Naive thymus-derived CD4-positive, alpha-beta T cell (primary cell): ENCODE measurements around the gene ARHGEF40. TPM values are rescaled to one million over a fixed set of nuclear protein-coding genes. Genes with fewer than 3 reads are reported as not detected.

ENCODE experiments used
- ATAC-seq: fragments of 150-1000 bp; cut with Tn5 transposase; 2 replicates; pipeline ENCODE4 v1.10.0; 2021; ENCODE audit warnings: mild to moderate bottlenecking, moderate library complexity
- CTCF ChIA-PET: fragments of 350-600 bp; sonication (Branson Sonifier 250); formaldehyde crosslinking; loops from one replicate; lab custom pipeline; 2021; ENCODE audit warnings: antibody characterized with exemption; lab: Charles Lee
- POLR2A ChIA-PET: fragments of 350-600 bp; sonication (Branson Sonifier 250); formaldehyde crosslinking; loops from one replicate; lab custom pipeline; 2021; ENCODE audit warnings: antibody characterized with exemption, inconsistent platforms; lab: Charles Lee
- DNase-seq, 9 donors: peaks; one replicate each; pipeline versions ENCODE4 v3.0.0 to v3.0.0-alpha.2; 2020 to 2022; ENCODE audit warnings: mixed read lengths in 1 of 9
- H3K27ac ChIP-seq: one replicate; pipeline ENCODE4 v1.7.0; 2013; ENCODE audit warnings: mild to moderate bottlenecking, low read depth, low read length, moderate library complexity
- H3K27me3 ChIP-seq, 2 donors: one replicate each; pipeline ENCODE4 v1.7.0; 2013; ENCODE audit warnings: low read length in 2 of 2, mild to moderate bottlenecking in 2 of 2, moderate library complexity in 2 of 2; ENCODE audit not compliant: control insufficient read depth in 2 of 2, insufficient read depth in 2 of 2
- H3K36me3 ChIP-seq, 3 experiments: 1 replicate in 2 of 3; 2 replicates in 1 of 3; pipeline ENCODE4 v1.7.0; 2013; ENCODE audit warnings: low read length in 3 of 3, mild to moderate bottlenecking in 3 of 3, moderate library complexity in 1 of 3; ENCODE audit not compliant: insufficient read depth in 3 of 3, control insufficient read depth in 2 of 3
- H3K4me1 ChIP-seq, 2 donors: one replicate each; pipeline ENCODE4 v1.7.0; 2013; ENCODE audit warnings: low read length in 2 of 2, mild to moderate bottlenecking in 2 of 2, moderate library complexity in 1 of 2; ENCODE audit not compliant: control insufficient read depth in 2 of 2, insufficient read depth in 2 of 2
- H3K4me3 ChIP-seq: 2 replicates; pipeline ENCODE4 v1.7.0; 2013; ENCODE audit warnings: mild to moderate bottlenecking, low read length
- H3K9me3 ChIP-seq, 3 experiments: 1 replicate in 2 of 3; 2 replicates in 1 of 3; pipeline ENCODE4 v1.7.0; 2013; ENCODE audit warnings: low read length in 3 of 3; ENCODE audit not compliant: control insufficient read depth in 2 of 3
- H3K27ac Mint-ChIP-seq, 9 donors: one replicate each; pipeline ENCODE4 v1.8.0; 2020 to 2022; ENCODE audit warnings: mixed read lengths in 9 of 9, mild to moderate bottlenecking in 8 of 9, moderate library complexity in 5 of 9, inconsistent platforms in 2 of 9
- H3K27me3 Mint-ChIP-seq, 5 donors: one replicate each; pipeline ENCODE4 v1.8.0; 2021 to 2022; ENCODE audit warnings: mixed read lengths in 5 of 5, mild to moderate bottlenecking in 1 of 5
- H3K36me3 Mint-ChIP-seq, 5 donors: one replicate each; pipeline ENCODE4 v1.8.0; 2020 to 2022; ENCODE audit warnings: mixed read lengths in 5 of 5, mild to moderate bottlenecking in 3 of 5, inconsistent platforms in 1 of 5
- H3K4me1 Mint-ChIP-seq, 7 donors: one replicate each; pipeline ENCODE4 v1.8.0; 2020 to 2022; ENCODE audit warnings: mixed read lengths in 7 of 7, mild to moderate bottlenecking in 3 of 7, inconsistent platforms in 1 of 7
- H3K4me3 Mint-ChIP-seq, 10 donors: one replicate each; pipeline ENCODE4 v1.8.0; 2020 to 2022; ENCODE audit warnings: mild to moderate bottlenecking in 10 of 10, mixed read lengths in 10 of 10, moderate library complexity in 6 of 10, inconsistent platforms in 2 of 10
- H3K9me3 Mint-ChIP-seq, 11 donors: one replicate each; pipeline ENCODE4 v1.8.0; 2020 to 2022; ENCODE audit warnings: mixed read lengths in 11 of 11, mild to moderate bottlenecking in 4 of 11, inconsistent platforms in 1 of 11, moderate library complexity in 1 of 11
- intact Hi-C, 2 donors: fragments of 100-400 bp; cut with micrococcal nuclease; formaldehyde crosslinking; loops; one replicate each; pipeline ENCODE4 v1.15.1; 2023
- polyA plus RNA-seq, 2 donors: library from polyadenylated mRNA; unstranded; fragments of 300-500 nt; fragmentation: Illumina TruSeq; gene quantifications; one replicate each; pipeline ENCODE4 v1.2.3, GENCODE V29; 2021
- total RNA-seq, 6 experiments: library from RNA in 5 of 6; stranded (reverse) in 5 of 6; gene quantifications; 1 replicate in 5 of 6; 2 replicates in 1 of 6; pipeline ENCODE4 v1.2.3 and lab custom pipeline; 2021 to 2026

Gene ARHGEF40
- total and polyA plus RNA-seq, 7 experiments from 2014 or later = 0.11 to 40.5 (median 0.81) TPM; not detected in 2

DNA sequence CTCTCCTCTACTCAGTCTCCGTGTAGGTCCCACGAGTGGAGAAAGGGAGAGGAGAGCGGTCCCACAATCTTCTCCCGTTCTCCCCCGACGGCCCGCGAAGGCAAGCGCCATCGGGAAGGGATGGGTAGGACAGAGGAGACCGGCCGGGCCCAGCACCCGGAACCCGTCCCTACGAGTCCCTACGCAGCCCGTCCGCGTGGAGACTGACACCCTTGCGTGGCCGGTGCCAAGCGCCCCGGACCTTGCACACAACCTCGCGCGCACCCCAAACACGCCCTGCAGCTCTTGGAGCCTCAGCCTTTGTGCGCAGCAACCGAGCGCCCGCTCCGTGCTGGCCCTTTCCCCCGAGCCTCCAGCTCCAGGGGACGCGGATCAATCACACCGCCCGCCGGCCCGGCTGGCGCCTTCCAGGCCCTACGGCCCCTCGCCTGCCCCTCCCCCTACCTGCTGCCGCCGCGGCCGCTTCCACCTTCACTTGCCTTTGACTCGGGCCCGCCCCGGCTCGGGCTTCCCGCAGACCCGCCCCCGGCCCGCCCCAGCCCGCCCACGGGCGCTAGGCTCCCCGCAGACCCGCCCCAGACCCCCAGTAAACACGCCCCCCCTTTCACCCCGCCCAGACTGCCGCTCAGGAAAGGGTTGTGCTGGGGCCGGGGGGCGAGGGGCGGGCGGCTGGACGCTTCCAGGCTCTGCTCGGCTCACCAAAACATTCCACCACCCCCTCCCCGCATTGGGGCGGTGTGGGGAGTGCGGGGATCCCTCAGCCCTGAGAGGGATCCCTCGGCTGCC lies 45.3 kb upstream of the ARHGEF40 start, which contains the start of gene NDRG2:
Gene NDRG2, minus strand, starts transcription at position 477 of the 786 bp plus-strand sequence. CDS start 1,746 bp downstream, outside the sequence.
- DNase-seq (peak; percentile 50 to 78 (median 67)), ATAC-seq (peak; percentile 93)
- Histone ChIP-seq H3K27me3 (no peaks in the 10 kb centered on the region), H3K4me1 (peaks cover 7 to 13% of the 10 kb centered on the region in 2 donors), H3K4me3 (peak within 1 kb of the TSS; percentile 70), H3K9me3 (no peaks in the 10 kb centered on the region), H3K36me3 (peaks cover 0 to 17% (median 0%) of the 10 kb centered on the region in 3 experiments), H3K27ac (peak within 1 kb of the TSS; percentile 70)
- Mint-ChIP-seq H3K27ac (peak within 1 kb of the TSS in 8 of 9 donors; percentile 66 to 92 (median 80)), H3K27me3 (peaks cover 0 to 47% (median 0%) of the 10 kb centered on the region in 5 donors), H3K4me3 (peak within 1 kb of the TSS; percentile 84 to 97 (median 92)), H3K4me1 (peaks cover 7 to 28% (median 23%) of the 10 kb centered on the region in 7 donors), H3K9me3 (no peaks in the 10 kb centered on the region), H3K36me3 (peaks cover 0 to 13% (median 0%) of the 10 kb centered on the region in 5 donors)
- intact Hi-C loops = loop anchor here (1.0 to 5.0 kb wide), 8 partner anchors 10 to 80 kb away; partner anchors contain the start of genes ARHGEF40 (in 1 of the 2) and METTL17 (in 1 of the 2)
- CTCF ChIA-PET = no interaction called here
- POLR2A ChIA-PET = interaction anchor here (0.6 to 1.1 kb wide), 3 partner anchors 9 to 342 kb away, joined by 3 to 4 read pairs (median 3); no protein-coding TSS in a partner anchor

DNA sequence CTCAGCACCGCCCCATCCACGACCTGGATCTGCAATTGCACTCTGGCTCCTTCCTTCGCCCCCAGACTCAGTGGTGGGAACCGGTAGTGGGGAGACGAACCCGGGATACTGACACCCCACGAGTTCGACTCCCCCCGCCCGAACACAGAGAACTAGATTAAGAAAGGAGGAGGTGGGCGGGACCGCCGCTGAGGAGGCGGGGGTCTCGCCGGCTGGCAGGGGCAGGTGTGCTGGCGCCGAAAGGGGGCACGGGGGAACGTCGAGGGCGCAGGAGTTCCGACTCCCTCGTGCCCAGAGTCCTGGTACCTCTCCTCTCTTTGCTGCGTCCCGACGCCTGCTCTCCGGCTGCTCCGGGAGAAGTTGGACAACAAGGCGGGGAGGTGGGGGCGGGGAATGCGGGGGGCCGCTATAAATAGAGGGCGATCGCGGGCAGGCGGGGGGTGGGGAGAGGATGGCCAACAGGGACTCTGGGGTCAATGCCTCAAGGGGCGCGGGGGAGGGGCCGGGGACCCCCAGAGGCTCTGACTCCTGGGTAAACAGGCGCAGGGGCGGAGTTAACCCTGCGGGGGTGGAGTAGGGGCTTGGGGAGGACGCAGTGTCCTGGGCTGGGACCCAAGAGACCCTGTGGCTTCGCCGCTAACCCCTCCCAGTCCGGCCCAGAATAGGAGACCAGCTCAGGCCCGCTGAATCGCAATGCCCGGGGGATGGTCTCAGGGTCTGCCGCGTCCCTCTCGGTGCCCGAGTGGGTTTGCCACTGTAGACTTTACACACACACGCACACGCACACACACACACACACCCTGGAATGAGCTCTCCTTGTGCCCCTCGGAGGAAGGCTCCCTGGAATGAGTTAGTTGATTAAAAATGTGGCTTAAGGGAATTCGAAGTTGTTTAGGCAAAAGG lies 44.5 kb upstream of the ARHGEF40 start:
- POLR2A ChIA-PET = no interaction called here
- no peak for ATAC-seq
- DNase-seq = peak in 1 of 9 donors; percentile 13
- H3K9me3 Mint-ChIP-seq = no peaks in the 10 kb centered on the region
- H3K4me3 Mint-ChIP-seq = peak overlapping the region; percentile 84 to 97 (median 92)
- H3K27me3 Mint-ChIP-seq = peaks cover 0 to 47% (median 0%) of the 10 kb centered on the region in 5 donors
- Histone ChIP-seq H3K9me3 (no peaks in the 10 kb centered on the region), H3K4me1 (peaks cover 7 to 13% of the 10 kb centered on the region in 2 donors), H3K4me3 (peak overlapping the region; percentile 68), H3K27me3 (no peaks in the 10 kb centered on the region), H3K27ac (peak overlapping the region; percentile 40), H3K36me3 (peaks cover 0 to 11% (median 0%) of the 10 kb centered on the region in 3 experiments)
- H3K27ac Mint-ChIP-seq = peak overlapping the region in 8 of 9 donors; percentile 28 to 92 (median 76)
- H3K4me1 Mint-ChIP-seq = peaks cover 7 to 28% (median 23%) of the 10 kb centered on the region in 7 donors
- CTCF ChIA-PET = interaction anchor here (0.7 to 1.5 kb wide), 4 partner anchors 10 to 27 kb away, joined by 3 to 6 read pairs (median 4); partner anchors contain the start of gene SLC39A2
- peaks cover 0 to 9% (median 0%) of the 10 kb centered on the region in 5 donors for H3K36me3 Mint-ChIP-seq
- intact Hi-C loops = loop anchor here (1.0 to 5.0 kb wide), 8 partner anchors 11 to 79 kb away; partner anchors contain the start of genes ARHGEF40 (in 1 of the 2) and METTL17 (in 1 of the 2)

GRCh38 chr14:21026274-21026987 lies 43.7 kb upstream of the ARHGEF40 start:
- no peaks in the 10 kb centered on the region for H3K27me3 ChIP-seq
- no peak overlapping the region for H3K4me3 ChIP-seq
- Mint-ChIP-seq H3K36me3 (peaks cover 0 to 3% (median 0%) of the 10 kb centered on the region in 5 donors), H3K4me3 (peak overlapping the region; percentile 24 to 97 (median 89)), H3K27ac (peak overlapping the region in 7 of 9 donors; percentile 21 to 69 (median 51)), H3K27me3 (peaks cover 0 to 46% (median 0%) of the 10 kb centered on the region in 5 donors), H3K9me3 (no peaks in the 10 kb centered on the region), H3K4me1 (peaks cover 7 to 28% (median 23%) of the 10 kb centered on the region in 7 donors)
- ATAC-seq = no peak
- CTCF ChIA-PET = interaction anchor here (0.7 to 1.5 kb wide), 4 partner anchors 9 to 27 kb away, joined by 3 to 6 read pairs (median 4); partner anchors contain the start of gene SLC39A2
- peaks cover 0 to 3% (median 0%) of the 10 kb centered on the region in 3 experiments for H3K36me3 ChIP-seq
- DNase-seq = no peak
- no peak overlapping the region for H3K27ac ChIP-seq
- POLR2A ChIA-PET = no interaction called here
- intact Hi-C loops = loop anchor here in 1 of 2 donors (5.0 kb wide), 1 partner anchor 46 kb away; the partner anchor contains the start of gene ARHGEF40
- no peaks in the 10 kb centered on the region for H3K9me3 ChIP-seq
- H3K4me1 ChIP-seq = peaks cover 7 to 13% of the 10 kb centered on the region in 2 donors

DNA sequence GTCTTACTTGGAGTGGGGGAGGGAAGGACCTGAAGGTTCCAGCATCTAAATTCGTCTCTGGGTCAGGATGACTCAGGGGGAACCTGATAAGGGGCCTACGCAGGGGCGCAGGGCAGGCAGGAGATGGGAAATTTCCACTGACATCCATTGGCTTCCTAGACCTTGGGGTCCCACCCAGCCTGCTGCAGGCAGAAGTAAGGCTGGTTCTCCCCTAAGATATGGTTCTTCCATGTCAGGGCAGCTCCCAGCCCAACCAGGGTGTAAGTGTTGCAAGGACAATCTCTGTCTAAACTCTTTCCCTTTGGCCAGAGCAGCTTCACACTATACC lies 43.2 kb upstream of the ARHGEF40 start:
- ChIA-PET CTCF (interaction anchor here (1.5 kb wide), 1 partner anchor 11 kb away, joined by 3 read pairs; no protein-coding TSS in a partner anchor), POLR2A (no interaction called here)
- Mint-ChIP-seq H3K36me3 (no peaks in the 10 kb centered on the region), H3K27me3 (peaks cover 0 to 50% (median 0%) of the 10 kb centered on the region in 5 donors), H3K27ac (peak overlapping the region in 6 of 9 donors; percentile 5 to 69 (median 36)), H3K4me1 (peaks cover 7 to 28% (median 23%) of the 10 kb centered on the region in 7 donors), H3K4me3 (peak overlapping the region in 9 of 10 donors; percentile 8 to 79 (median 30)), H3K9me3 (no peaks in the 10 kb centered on the region)
- H3K27ac ChIP-seq = no peak overlapping the region
- H3K4me3 ChIP-seq = no peak overlapping the region
- no peaks in the 10 kb centered on the region for H3K9me3 ChIP-seq
- DNase-seq = no peak
- ATAC-seq = no peak
- peaks cover 7 to 13% of the 10 kb centered on the region in 2 donors for H3K4me1 ChIP-seq
- H3K27me3 ChIP-seq = no peaks in the 10 kb centered on the region
- H3K36me3 ChIP-seq = no peaks in the 10 kb centered on the region
- intact Hi-C loops = loop anchor here in 1 of 2 donors (5.0 kb wide), 1 partner anchor 45 kb away; the partner anchor contains the start of gene ARHGEF40

DNA sequence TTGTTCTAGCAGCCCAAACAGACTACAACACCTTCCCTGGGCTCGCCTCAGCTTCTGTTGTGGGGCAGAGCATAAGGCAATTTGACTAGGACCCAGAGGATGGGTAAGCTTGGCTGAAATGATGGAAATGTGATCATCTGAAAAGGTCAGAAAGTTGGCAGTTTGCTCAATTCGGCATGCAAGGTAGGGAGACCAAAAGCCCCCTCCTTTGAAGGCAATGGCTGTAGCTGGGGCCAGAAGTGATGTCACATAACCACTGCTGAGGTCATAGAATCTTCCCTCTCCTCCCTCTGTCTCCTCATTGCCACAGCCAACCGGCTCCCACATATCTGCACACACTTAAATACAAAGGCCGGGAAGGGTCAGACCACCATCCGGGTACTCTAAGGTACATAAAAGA lies 40.2 kb upstream of the ARHGEF40 start, which contains the start of gene TPPP2:
Gene TPPP2, plus strand, starts transcription at position 301 of the 400 bp plus-strand sequence. CDS start 365 bp downstream, outside the sequence.
- peak within 1 kb of the TSS in 1 of 9 donors; percentile 16 for H3K27ac Mint-ChIP-seq
- intact Hi-C loops = loop anchor here in 1 of 2 donors (5.0 kb wide), 1 partner anchor 42 kb away; the partner anchor contains the start of gene ARHGEF40
- no peaks in the 10 kb centered on the region for H3K9me3 Mint-ChIP-seq
- no peaks in the 10 kb centered on the region for H3K36me3 ChIP-seq
- ATAC-seq (no peak), DNase-seq (no peak)
- no peak within 1 kb of the TSS for H3K27ac ChIP-seq
- H3K36me3 Mint-ChIP-seq = no peaks in the 10 kb centered on the region
- peaks cover 0 to 33% (median 0%) of the 10 kb centered on the region in 5 donors for H3K27me3 Mint-ChIP-seq
- no peak within 1 kb of the TSS for H3K4me3 Mint-ChIP-seq
- no peaks in the 10 kb centered on the region for H3K9me3 ChIP-seq
- no peaks in the 10 kb centered on the region for H3K27me3 ChIP-seq
- no peak within 1 kb of the TSS for H3K4me3 ChIP-seq
- CTCF ChIA-PET = interaction anchor here (10.2 kb wide), 1 partner anchor 13 kb away, joined by 99 read pairs; no protein-coding TSS in a partner anchor
- POLR2A ChIA-PET = no interaction called here
- H3K4me1 ChIP-seq = no peaks in the 10 kb centered on the region
- H3K4me1 Mint-ChIP-seq = peaks cover 0 to 5% (median 0%) of the 10 kb centered on the region in 7 donors
